GF-D8 (cell line): ENCODE results near the gene NEUROG2.

Experiments
- DNase-seq: peaks from one replicate; lab custom pipeline; 2025; lab: John Stamatoyannopoulos, UW

The NEUROG2 gene

GRCh38 chr4:112521123-112522023, 5.4 kb upstream of the NEUROG2 start:
- no peak for DNase-seq

GRCh38 chr4:112520598-112521122, 4.7 kb upstream of the NEUROG2 start:
- no peak for DNase-seq

DNA sequence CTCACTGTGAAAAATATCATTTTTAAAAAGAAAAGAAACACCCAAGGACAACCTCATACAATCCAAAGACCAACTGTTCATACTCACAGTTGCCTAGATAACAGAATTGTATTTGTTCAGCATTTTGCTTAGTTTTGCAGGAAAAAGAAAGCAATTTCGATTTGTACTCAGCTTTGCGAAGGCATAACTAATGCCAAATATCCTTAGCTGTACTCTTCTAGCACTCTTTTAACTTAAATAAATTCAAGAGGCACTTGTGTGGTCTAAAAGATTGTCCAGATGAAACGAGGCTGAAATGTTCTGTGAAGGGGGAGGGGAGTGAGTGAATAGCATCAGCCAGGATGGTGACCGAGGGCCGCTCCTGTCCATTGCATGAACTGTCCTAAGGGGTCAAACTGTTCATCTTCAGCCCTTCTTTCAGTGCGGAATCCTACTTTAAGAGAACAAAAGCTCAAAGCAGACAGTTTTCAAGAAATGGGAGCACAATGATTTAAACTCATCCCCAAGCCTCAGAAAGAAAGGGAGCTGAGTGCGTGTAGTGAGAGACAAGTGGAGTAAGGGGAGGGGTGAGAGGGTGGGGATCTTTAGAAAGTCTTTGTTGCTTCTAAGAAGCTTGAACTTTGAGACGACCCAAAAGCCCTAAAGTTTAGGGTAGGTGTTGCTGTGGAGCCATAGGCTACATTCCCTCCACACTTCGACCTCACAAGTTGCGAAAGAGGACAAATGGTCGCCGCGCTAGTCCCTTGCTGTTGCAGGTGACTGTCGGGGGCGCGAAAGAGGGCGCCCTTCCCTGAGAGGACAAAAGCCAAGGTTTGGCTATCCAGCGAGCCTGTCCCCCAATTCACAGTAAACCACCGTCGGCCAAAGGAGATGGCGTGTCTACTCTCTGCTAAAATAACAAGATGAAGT, 4.0 kb upstream of the NEUROG2 start:
- no peak for DNase-seq

GRCh38 chr4:112518675-112519074, 2.7 kb upstream of the NEUROG2 start:
- DNase-seq = no peak

- DNase-seq = no peak
Observed at GRCh38 chr4:112517911-112518310, 1.9 kb upstream of the NEUROG2 start.

DNA sequence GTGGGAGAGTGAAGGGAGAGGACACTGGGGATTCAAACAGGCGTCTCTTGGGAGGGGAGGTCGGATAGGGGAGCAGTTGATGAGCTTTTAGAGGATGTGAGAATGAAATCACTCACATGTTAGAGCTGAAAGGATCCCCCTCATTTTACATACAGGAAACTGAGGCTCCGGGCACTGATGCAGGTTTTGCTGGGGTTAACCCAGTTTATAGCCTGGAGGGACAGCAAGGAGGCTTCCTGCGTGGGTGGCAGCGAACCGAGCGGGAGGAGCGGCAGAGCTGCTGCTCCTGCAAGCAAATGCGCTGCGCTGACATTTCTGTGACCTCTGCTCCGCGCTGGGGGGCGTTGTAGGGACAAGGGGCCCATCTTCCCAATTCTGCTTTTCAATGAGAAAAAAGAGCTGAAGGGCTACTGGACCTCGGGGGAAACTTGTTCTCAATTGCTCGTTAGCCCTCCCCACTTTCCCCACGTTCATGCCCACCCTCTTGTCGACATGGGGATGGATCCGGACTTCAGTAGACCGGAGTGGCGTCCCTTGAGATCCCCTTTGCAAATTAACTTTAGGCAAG, 1.2 kb upstream of the NEUROG2 start:
- no peak for DNase-seq

DNA sequence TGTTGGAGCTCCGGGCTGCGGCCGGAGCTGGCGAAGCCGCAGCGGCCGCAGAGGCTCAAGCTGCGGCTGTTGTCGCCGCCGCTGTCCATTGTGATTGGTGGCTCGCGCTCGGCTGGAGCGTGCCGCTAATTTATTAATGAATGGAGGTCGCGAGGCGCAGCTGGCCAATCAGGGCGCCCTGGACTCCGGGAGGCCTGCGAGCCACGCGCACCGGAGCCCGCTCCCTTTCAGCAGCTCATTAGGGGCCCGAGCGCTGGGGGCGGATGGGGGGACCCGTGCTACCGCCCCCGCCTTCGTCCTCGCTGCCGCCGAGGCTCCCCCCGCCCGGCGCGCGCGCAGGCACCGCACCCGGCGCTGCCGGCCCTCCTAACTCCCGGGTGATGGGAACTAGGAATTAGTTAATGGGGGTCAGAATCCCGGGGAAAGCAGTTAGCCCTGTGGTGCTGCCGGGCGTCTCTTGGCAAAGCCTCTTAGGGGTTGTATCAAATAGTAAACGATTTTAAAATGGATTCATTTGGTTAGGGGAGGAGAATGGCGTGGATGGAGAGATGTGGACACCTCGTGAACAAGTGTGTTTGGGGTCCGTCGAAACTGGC, 589 bp upstream of the NEUROG2 start:
- no peak for DNase-seq

DNA sequence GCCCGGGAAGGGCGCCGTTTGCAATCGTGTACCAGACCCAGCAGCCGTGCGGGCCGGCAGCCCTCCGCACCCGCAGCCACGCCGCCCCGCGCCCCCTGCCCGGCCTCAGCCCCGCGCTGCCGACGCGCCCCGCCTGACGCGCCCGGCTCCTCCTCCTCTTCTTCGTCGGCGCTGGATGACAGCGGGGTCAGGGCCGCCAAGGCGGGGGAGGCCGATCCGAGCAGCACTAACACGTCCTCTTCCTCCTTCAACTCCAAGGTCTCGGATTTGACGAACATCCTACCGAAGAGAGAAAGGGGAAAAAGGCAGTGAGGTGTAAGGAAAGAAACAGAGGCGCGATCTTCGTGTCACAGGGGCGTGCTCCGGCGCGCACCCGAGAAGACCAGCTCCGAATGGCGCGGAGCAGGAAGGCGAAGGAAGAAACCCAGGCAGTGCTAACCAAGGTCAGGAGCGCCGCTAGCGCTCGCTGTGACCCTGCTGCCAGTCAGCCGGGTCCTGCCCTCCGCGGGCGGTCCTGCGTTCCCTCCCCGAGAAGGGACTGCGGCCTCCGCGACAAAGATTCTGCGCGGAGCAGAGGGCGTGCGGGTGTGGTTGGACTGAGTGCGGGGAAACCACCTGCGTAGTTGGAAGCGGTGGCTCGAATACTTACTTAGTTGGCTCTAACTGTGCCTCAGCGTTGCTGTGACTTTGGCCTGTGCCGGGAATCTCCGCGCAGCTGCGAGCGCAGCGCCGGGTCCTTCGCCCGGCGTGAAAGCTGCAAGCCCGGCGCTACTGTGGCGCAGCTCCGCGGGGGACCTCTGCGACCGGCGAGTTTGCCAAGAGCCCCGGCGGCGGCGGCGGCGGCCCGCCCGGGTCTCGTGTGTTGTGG, 548 bp downstream of the NEUROG2 start:
- no peak for DNase-seq

DNA sequence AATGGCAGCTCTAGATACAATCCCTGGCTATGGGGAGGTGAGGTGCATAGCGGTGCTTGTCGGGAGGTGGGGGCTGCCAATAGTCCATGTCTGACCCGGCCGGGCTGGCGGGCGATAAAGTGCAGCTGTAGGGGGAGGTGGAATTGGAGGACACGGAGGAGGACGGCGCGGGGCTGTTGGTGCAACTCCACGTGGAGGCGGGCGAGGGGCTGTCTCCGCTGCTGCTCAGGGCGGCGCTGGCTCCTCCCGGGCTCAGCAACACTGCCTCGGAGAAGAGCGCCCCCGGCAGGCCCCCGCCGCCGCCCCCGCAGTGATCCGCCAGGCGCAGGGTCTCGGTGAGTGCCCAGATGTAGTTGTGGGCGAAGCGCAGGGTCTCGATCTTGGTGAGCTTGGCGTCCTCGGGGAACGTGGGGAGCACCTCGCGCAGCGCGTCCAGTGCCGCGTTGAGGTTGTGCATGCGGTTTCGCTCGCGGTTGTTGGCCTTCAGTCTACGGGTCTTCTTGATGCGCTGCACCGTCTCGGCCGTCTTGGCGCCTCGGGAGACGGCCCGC, 1.3 kb downstream of the NEUROG2 start:
- no peak for DNase-seq

GRCh38 chr4:112513971-112514646, 1.9 kb downstream of the NEUROG2 start:
- no peak for DNase-seq

DNA sequence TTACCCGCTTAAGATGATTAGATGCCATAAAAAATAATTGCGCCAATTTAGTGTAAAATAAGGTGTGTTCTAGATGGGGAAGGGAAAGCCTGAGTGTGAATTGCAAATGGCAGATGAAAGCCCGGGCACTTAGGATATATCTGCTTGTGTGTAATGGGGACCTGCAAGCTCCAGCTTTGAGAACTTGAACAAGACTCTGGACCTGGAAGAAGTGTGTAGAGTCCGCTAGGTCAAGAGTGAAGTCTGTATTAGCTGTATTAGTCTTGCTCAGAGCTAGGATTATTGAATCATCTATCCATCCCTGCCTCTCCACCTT, 4.2 kb downstream of the NEUROG2 start:
- DNase-seq = no peak

GRCh38 chr4:112511093-112511802, 4.7 kb downstream of the NEUROG2 start:
- no peak for DNase-seq

- DNase-seq = no peak
Observed at GRCh38 chr4:112510291-112511092, 5.5 kb downstream of the NEUROG2 start.

- DNase-seq = no peak
Observed at GRCh38 chr4:112509243-112510141, 6.5 kb downstream of the NEUROG2 start.

DNA sequence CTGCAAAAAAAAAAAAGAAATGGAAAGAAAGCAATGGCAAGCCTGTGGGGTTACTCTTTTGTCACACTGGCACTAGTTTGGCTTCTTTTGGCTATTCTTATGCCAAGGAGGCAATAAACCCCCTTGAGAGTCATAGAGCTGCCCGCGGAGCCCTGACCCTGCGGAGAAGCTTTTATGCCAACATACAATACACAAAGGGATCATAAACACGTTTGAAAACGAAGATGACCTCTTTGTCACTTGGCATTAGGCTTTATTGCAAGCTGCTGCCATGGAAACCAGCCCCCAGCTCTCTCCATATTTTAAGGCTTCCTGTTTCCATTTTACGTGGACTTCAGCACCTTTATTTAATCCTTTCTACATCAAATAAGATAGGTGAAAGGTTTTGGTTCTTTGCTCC, 7.6 kb downstream of the NEUROG2 start:
- DNase-seq = no peak

- DNase-seq = no peak
Observed at GRCh38 chr4:112504807-112505206, 11.2 kb downstream of the NEUROG2 start.

DNA sequence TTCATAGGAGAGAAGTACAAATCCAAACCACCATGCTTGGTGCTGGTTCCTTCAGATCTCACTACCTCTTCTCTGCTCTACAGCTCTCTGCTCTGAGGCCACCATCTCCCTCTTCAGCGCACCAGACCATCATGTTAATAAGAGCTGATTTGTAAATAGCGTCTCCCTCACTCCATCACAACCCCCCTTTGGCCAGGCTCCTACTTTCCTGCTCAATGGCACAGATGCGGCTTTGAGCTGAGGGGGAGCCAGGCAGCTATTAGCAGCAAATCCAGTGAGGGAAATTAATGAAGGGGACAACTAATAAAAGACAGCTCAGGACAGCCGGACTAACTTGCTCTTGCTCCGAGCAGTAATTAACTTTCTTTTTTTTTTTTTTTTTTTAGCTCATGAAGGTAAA, 13.1 kb downstream of the NEUROG2 start:
- no peak for DNase-seq

DNA sequence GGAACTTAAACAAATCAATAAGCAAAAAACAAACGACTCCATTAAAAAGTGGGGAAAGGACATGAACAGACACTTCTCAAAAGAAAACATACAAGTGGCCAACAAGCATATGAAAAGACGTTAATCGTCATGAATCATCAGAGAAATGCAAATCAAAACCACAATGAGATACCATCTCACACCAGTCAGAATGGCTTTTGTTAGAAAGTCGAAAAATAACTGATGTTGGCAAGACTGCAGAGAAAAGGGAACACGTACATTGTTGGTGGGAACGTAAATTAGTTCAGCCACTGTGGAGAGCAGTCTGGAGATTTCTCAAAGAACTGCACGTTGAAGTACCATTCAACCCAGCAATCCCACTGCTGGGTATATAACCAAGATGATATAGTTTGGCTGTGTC, 23.7 kb downstream of the NEUROG2 start:
- no peak for DNase-seq
